GM20000 (cell line): ENCODE measurements around the gene C14orf180.

Experiments used
- DNase-seq: peaks from one replicate; pipeline ENCODE4 v3.0.0; 2012; ENCODE audit warnings: low spot score
- CTCF ChIP-seq: IDR thresholded peaks from 2 replicates; pipeline ENCODE4 v1.5.1; 2012; ENCODE audit warnings: mild to moderate bottlenecking, control low read depth; ENCODE audit errors: extremely low read depth, missing control alignments

Gene C14orf180

GRCh38 chr14:104614126-104614812, 34.7 kb downstream of the C14orf180 start:
- TF ChIP-seq CTCF, result no peak
- DNase-seq, result no peak

DNA sequence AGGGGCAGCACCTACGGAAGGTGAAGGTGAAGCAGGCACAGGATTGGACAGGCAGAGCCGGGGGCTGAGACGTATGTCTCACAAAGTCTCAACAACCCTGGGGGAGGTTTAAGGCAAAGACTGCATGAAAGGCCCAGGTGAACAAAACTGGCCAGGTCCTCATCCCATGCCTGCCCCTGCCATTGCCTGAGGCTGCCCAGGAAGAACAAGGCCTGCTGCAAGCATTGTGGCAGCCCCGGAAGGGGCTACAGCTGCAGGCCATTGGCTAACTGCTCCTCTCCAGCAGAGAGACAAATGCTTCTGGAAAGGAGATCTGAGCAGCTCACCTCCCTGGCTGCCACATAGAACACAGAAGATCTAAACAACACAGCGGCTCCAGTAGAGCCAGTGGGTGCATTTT, 45.4 kb downstream of the C14orf180 start:
- no peak for DNase-seq
- no peak for TF ChIP-seq CTCF

- DNase-seq, result no peak
- no peak for TF ChIP-seq CTCF
Measured at GRCh38 chr14:104632781-104633180, 53.2 kb downstream of the C14orf180 start.

DNA sequence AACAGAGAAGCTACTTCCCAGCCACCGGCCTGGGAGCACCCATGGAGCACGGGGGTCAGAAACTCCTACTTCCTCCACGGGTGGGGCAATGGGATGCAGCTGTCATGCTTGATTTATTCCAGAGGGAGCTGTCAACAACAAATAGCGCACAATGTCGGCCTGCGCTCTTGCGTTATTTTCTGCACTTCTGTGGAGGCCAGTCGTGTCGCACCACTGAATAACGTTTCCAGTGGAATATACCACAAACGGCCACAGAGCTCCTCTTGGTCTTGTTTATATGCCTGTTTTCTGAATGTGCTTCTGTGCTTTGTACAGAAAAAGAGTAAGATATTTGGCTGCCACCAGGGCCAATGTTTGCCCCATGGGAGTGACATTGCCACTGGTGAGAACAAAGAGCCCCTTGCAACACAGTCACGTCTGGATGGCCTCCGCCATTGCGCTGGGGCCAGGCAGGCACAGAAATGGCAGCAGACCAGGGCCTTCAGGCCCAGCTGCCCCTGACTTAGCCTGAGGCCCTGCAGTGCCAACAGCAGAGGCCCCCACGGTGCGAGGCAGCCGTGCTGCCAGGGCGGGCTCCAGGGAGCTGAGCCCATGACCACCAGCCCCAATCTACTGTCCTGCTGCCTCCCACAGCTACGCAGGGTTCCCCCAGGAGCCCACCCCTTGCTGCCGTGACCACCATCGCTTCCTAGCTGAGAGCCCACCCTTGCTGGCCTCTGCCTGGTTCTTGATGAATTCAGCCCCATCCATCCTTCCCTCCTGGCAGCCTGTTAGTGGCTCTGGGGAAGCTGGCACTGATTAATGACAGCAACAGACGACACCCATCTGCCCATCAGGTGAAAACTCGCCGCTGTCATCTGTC, 53.9 kb downstream of the C14orf180 start:
- DNase-seq, result no peak
- no peak for TF ChIP-seq CTCF

DNA sequence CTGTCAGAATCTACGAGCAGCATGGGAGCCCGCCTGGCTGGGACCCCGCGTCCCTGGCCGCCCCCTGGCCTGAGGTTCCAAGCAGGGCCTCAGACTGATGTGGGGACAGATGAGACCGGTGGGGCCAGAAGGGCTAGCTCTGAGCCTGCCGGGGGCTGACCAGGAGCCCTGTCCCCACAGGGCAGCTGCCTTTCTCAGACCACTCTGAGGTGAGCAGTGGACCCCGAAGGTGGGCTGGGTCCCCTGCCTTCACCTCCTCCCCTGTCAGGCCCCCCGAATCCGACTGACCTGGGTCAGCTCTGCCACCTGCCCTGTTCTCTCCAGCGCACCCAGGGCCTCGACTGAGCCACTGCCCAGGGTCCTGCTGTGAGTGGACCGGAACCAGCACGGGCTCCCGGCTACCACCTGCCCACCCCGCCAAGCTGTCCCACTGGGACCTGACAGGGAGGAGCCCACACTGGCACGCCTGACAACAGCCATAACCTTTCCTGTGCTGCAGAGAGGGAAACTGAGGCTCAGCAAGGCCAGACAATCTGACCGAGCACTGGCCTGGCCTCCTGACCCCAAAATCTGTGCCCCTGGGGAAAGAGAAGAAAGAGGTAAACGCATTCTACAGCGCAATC, 54.7 kb downstream of the C14orf180 start:
- TF ChIP-seq CTCF, result no peak
- no peak for DNase-seq

DNA sequence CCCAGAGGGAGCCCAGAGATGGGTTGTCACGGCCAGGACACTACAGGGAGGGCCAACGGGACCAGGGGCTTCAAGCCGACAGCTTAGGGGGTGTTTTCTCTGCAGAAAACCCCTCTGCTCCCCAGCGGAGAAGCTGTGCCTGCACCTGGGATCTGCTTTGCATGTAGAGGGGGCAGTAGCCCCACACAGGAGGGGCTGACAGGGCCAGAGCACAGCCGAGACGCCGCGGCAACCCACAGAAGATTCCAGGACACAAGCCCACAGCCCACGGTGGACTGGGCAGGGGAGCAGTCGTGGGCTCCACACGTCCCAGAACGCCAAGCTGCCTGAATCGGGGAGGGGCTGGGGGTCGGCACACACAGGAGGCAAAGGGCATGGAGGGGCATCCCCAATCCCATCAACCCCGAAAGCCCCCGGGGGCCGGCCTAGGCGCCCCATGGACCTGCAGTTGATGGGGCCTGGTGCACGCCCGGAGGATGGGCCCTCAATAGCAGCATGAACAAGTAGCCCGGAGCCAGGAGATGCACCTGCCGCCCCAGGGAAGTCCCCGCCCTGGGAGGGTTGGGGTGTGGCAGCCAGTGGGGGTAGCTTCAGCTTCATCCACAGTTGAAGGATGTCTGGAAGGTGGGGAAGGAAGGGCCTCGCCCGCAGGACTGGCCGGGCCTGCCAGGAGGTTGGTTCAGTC, 55.5 kb downstream of the C14orf180 start:
- TF ChIP-seq CTCF, result no peak
- DNase-seq, result no peak

DNA sequence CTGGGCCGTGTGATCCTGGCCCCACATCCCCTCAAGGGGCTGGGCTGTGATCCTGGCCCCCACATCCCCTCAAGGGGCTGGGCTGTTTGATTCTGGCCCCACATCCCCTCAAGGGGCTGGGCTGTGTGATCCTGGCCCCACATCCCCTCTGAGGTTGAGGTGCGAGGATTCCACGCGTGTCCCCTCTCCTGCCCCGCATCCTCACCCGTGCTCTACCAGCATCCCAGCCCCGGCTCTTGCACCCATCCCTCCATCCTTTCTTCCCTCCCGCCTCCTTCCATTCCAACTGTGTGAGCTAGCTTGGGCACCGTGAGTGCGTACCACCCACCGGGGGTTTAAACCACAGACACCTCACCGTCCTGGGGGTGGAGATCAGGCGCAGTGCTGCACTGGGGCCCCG, 56.2 kb downstream of the C14orf180 start:
- DNase-seq, result no peak
- TF ChIP-seq CTCF, result no peak
